DND-41 (cell line): Measurements from ENCODE around the gene APOC1.

Experiments
- ATAC-seq: fragments of 200-7000 bp; cut with Tn5 transposase; 3 replicates; pipeline ENCODE4 v1.9.1; 2021; ENCODE audit warnings: low read depth; ENCODE audit not compliant: insufficient read depth
- DNase-seq: peaks from one replicate; pipeline ENCODE4 v3.0.0-alpha.2; 2020
- H2AFZ ChIP-seq: 2 replicates; pipeline ENCODE4 v1.6.0; 2012; ENCODE audit warnings: low read depth, low read length
- H3K27ac ChIP-seq: 2 replicates; pipeline ENCODE4 v1.5.1; 2012; ENCODE audit warnings: low read length, inconsistent platforms
- H3K27me3 ChIP-seq: fragments of 200-600 bp; sonication (generic); 2 replicates; pipeline ENCODE4 v1.6.0; 2012; ENCODE audit warnings: low read length, mild to moderate bottlenecking, inconsistent platforms; ENCODE audit not compliant: insufficient read depth, poor library complexity
- H3K36me3 ChIP-seq: 2 replicates; pipeline ENCODE4 v1.5.1; 2012; ENCODE audit warnings: low read length, inconsistent platforms; ENCODE audit not compliant: insufficient read depth
- H3K4me1 ChIP-seq: 2 replicates; pipeline ENCODE4 v1.5.1; 2012; ENCODE audit warnings: mild to moderate bottlenecking, low read length; ENCODE audit not compliant: insufficient read depth
- H3K4me2 ChIP-seq: 2 replicates; pipeline ENCODE4 v1.6.0; 2012; ENCODE audit warnings: mild to moderate bottlenecking, moderate library complexity, low read length, inconsistent platforms; ENCODE audit not compliant: insufficient read depth
- H3K4me3 ChIP-seq, 2 experiments: fragments of 200-600 bp in 1 of 2; shearing (Covaris generic) in 1 of 2; 2 replicates each; pipeline ENCODE4 v1.5.1; 2012 to 2016; ENCODE audit warnings: inconsistent platforms in 2 of 2, low read length in 2 of 2, mild to moderate bottlenecking in 2 of 2, low read depth in 1 of 2, moderate library complexity in 1 of 2
- H3K79me2 ChIP-seq: 2 replicates; pipeline ENCODE4 v1.6.0; 2012; ENCODE audit warnings: low read length, inconsistent platforms; ENCODE audit not compliant: insufficient read depth
- H3K9ac ChIP-seq: 2 replicates; pipeline ENCODE4 v1.6.0; 2012; ENCODE audit warnings: low read depth, mild to moderate bottlenecking, inconsistent platforms, low read length, moderate library complexity
- H3K9me3 ChIP-seq: 2 replicates; pipeline ENCODE4 v1.5.1; 2012; ENCODE audit warnings: low read length, moderate library complexity, mild to moderate bottlenecking, inconsistent platforms; ENCODE audit not compliant: insufficient read depth, severe bottlenecking
- H4K20me1 ChIP-seq: 2 replicates; pipeline ENCODE4 v1.6.0; 2012; ENCODE audit warnings: low read length; ENCODE audit not compliant: insufficient read depth
- EZH2 ChIP-seq: IDR thresholded peaks from 3 replicates; pipeline ENCODE4 v1.6.1; 2012; ENCODE audit warnings: borderline replicate concordance, low read depth, mild to moderate bottlenecking, moderate library complexity, low read length, inconsistent platforms; ENCODE audit not compliant: severe bottlenecking
- TF ChIP-seq, protein P1 (sequence below): IDR thresholded peaks from 2 replicates; pipeline ENCODE4 v1.5.1; 2012; ENCODE audit warnings: borderline replicate concordance, low read length, moderate library complexity, mild to moderate bottlenecking; ENCODE audit not compliant: poor library complexity, severe bottlenecking; ENCODE audit errors: extremely low read depth

APOC1 gene

DNA sequence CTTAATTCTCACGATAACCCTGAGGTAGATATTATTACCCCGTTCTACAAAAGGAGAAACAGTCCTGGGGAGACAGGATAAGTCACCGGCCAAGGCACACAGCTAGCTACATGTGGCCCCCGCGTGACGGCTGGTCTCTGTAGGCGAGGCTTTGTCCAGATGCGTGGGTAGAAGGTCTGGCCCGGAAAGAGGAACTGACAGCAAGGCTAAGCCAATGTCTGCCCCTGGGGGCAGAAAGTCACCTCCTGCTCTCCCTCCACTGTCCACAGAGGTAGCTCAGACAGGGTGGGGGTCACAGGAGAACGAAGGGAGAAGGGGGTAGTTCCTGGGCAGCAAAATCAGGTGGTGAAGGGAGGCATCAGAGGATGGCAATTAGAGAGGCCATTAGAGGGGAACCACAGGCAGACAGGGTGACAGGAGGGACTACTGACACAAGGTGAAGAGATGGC, 29.4 kb downstream of the APOC1 start:
- Histone ChIP-seq H4K20me1 (no peaks in the 10 kb centered on the region), H3K27ac (no peak overlapping the region), H3K9ac (no peak overlapping the region), H3K9me3 (no peaks in the 10 kb centered on the region), H3K4me3 (no peak overlapping the region), H2AFZ (no peak overlapping the region), H3K36me3 (no peaks in the 10 kb centered on the region), H3K4me2 (no peak overlapping the region), H3K79me2 (no peaks in the 10 kb centered on the region), H3K4me1 (no peaks in the 10 kb centered on the region), H3K27me3 (no peaks in the 10 kb centered on the region)
- ATAC-seq (no peak), DNase-seq (no peak)
- no peak for TF ChIP-seq EZH2
- TF ChIP-seq, protein P1, sequence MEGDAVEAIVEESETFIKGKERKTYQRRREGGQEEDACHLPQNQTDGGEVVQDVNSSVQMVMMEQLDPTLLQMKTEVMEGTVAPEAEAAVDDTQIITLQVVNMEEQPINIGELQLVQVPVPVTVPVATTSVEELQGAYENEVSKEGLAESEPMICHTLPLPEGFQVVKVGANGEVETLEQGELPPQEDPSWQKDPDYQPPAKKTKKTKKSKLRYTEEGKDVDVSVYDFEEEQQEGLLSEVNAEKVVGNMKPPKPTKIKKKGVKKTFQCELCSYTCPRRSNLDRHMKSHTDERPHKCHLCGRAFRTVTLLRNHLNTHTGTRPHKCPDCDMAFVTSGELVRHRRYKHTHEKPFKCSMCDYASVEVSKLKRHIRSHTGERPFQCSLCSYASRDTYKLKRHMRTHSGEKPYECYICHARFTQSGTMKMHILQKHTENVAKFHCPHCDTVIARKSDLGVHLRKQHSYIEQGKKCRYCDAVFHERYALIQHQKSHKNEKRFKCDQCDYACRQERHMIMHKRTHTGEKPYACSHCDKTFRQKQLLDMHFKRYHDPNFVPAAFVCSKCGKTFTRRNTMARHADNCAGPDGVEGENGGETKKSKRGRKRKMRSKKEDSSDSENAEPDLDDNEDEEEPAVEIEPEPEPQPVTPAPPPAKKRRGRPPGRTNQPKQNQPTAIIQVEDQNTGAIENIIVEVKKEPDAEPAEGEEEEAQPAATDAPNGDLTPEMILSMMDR = no peak

DNA sequence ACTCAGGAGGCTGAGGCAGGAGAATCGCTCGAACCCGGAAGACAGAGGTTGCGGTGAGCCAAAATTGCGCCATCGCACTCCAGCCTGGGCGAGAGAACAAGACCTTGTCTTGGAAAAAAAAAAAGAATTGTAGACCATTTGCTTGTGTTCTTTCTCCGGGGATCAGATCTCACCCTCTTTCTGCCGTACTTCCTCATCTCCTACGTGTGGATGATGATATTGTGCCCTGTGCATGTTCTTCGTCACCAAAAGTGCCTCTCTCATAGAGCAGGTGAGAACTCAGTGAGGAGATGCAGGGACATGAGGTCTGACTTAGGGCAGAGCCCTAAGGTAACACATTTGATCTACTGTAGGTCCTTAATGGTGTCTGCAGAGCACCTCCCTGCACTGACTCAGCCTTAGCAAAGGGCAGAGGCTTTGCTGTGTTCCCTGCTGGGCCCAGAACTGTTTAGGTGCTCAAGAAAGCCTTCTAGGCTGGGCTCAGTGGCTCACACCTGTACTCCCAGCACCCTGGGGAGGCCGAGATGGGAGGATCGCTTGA, 32.7 kb downstream of the APOC1 start:
- Histone ChIP-seq H3K27ac (no peak overlapping the region), H3K36me3 (no peaks in the 10 kb centered on the region), H2AFZ (no peak overlapping the region), H3K9ac (no peak overlapping the region), H3K4me1 (no peaks in the 10 kb centered on the region), H3K27me3 (no peaks in the 10 kb centered on the region), H3K9me3 (no peaks in the 10 kb centered on the region), H3K4me2 (no peak overlapping the region), H3K79me2 (no peaks in the 10 kb centered on the region), H3K4me3 (no peak overlapping the region), H4K20me1 (no peaks in the 10 kb centered on the region)
- DNase-seq (no peak), ATAC-seq (no peak)
- TF ChIP-seq, protein P1 = no peak
- no peak for TF ChIP-seq EZH2

DNA sequence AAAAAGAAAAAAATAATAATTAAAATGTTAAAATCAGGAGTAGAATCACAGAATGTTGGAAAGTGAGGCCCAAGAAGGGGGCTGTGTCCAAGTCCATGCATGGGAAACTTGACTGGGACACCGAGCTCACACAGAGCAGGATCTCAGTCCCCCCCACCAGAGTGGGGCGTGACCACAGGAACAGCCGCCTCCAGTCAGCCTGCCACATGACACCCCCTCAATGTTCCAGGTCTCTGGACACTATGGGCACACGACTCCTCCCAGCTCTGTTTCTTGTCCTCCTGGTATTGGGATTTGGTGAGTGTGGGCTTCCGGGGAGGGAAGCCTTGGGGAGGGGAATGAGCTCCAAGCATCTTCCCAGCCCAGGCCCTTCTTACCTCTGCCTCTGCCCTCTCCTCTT, 33.8 kb downstream of the APOC1 start:
- H3K4me2 ChIP-seq = no peak overlapping the region
- no peaks in the 10 kb centered on the region for H3K36me3 ChIP-seq
- no peak overlapping the region for H3K27ac ChIP-seq
- no peaks in the 10 kb centered on the region; the same call in 1 of the 2 replicates for H3K4me1 ChIP-seq
- TF ChIP-seq, protein P1 = no peak
- TF ChIP-seq EZH2 = no peak
- no peaks in the 10 kb centered on the region for H3K79me2 ChIP-seq
- H3K9ac ChIP-seq = no peak overlapping the region
- H3K4me3 ChIP-seq = no peak overlapping the region
- DNase-seq (no peak), ATAC-seq (no peak)
- H3K27me3 ChIP-seq = no peaks in the 10 kb centered on the region
- H4K20me1 ChIP-seq = no peaks in the 10 kb centered on the region
- no peak overlapping the region for H2AFZ ChIP-seq
- H3K9me3 ChIP-seq = no peaks in the 10 kb centered on the region
